Activated CD4-positive, CD25-positive, alpha-beta regulatory T cell treated with anti-CD3 and anti-CD28 coated beads, Interleukin-2, amount 50 U/mL, for 24 hours (primary cell): ENCODE data around the gene LPIN1.
"Not testable (repeated sequence)": the region's sequence is repeated elsewhere in the genome, so short reads cannot be mapped to it uniquely, and the experiment has no call there.

Experiments
- ATAC-seq, 2 donors: fragments of 150-1000 bp; cut with Tn5 transposase; one replicate each; pipeline ENCODE4 v1.10.0; 2021; ENCODE audit warnings: mild to moderate bottlenecking in 1 of 2, moderate library complexity in 1 of 2

Gene LPIN1

DNA sequence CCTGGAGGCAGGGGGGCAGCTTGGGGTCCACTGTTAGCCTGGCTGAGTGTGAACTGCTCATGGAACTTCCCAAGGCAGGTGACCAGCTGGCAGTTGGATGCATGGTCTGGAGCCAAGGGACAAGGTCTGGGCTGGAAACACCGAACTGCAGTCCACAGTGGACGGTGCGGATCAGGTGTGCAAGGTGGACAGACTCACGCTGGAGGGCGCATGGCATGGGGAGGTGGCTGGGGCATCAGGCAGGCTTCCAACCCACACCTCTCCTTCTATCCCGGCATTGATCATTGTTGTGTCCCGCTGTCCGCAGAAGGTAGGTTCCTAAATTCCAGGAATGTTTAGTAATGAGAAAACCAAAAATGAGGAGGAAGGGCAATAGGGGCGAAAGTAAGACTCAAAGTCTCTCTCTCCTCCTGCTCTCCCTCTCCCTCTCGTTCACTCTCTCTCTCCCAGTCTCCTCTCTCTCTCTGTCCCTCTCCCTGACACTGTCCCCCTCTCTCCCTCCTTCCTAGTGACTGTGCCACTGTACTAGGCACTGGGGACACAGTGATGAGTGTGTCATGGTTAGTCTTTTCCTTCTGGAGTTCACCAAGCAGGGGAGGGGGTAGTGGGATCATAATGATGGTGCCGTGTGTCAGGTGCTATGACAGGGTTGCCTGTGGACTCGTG, 30.3 kb upstream of the LPIN1 start:
- ATAC-seq = no peak

- ATAC-seq = no peak
Observed at GRCh38 chr2:11716689-11717321, 29.6 kb upstream of the LPIN1 start.

- no peak for ATAC-seq
Observed at GRCh38 chr2:11717623-11718022, 28.8 kb upstream of the LPIN1 start.

GRCh38 chr2:11718606-11719005, 27.8 kb upstream of the LPIN1 start:
- no peak for ATAC-seq

DNA sequence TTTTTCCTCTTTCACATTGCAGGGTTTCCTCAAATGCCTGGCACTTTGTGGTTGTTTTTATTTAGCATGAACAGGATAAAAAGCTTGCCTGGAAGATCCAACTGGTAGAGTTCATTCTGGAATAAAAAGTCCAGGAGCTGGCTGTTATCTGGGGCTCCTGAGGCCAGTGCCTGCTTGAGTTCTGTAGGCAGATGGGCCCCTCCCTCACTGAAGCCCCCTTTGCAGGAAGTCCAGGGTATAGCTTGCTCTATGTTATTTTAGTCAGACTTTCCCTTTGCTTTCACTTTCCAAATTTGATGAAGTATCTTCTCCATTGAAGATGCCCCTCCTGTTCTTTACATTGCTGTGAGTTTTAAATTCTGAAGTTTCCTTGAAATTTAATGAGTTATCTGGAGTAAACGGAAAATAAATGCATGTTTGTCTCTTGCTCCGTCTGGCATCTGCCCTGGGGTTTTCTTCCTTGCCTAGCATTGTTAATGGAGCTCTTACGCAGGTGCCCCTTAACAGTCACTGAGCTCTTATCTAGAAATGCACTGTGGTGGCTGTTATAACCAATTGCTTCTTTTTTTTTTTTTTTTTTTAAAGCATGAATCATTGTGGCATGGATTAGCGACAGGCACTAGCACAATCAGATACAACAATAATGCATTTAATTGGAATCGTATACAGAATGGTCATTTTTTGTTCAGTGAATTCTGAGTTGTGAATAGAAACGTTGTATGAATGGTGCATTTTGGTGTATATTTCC, 27.0 kb upstream of the LPIN1 start:
- peak in 1 of 2 donors; percentile 36 for ATAC-seq

GRCh38 chr2:11720752-11721151, 25.7 kb upstream of the LPIN1 start:
- ATAC-seq = no peak

- ATAC-seq = no peak
Observed at GRCh38 chr2:11722292-11723060, 24.0 kb upstream of the LPIN1 start.

DNA sequence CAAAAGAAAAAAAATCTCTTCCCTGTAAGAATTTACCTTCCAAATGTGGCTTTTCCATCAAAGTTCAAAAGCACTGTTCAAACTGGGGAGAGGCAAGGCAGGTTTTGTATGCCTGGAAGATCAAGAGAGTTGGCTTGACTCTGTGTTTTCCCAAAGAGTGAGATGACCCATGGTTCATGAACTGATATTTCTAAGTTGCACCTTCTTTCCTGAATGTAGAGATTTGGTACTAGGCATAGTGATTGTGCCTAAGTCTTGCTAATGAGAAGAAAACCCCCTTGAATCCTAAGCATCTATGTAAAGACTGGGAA, 23.4 kb upstream of the LPIN1 start:
- no peak for ATAC-seq

DNA sequence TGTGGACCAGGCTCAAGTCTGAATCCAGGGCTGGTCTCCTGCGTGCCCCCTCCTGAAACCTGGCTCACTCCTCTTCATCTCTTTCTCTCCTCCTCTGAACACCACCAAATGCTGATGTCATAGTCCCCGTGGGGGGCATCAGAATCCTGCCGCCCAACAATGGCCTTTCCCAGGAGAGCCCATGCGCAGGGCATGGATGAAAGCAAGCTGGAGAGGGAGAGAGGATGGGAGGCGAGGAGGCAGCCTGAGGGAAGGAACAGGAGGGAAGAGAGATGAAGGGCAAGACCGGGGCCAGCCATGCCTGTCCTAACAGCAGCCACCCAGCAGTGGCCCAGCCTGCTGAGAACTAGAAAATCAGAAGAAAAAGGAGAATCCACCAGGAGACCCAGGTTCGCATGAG, 22.3 kb upstream of the LPIN1 start:
- ATAC-seq = no peak

DNA sequence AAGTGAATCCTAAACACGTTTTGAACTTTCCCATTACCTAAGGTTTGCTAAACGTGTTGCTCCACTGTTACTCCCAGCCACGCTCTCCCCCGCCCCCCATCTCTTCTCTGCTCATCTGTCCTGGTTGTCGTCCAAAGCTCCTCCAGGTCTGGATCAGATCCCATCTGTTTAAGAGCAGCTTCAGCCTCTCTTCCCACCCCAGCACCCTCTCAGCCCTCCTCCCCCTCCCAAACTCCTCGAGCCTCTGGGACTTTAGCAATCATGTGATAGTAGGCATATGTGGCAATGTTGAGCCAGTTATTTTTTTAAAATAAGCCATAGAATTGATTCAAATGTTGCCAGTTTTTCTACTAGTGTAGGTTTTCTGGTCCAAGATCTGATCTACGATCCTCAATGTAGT, 20.0 kb upstream of the LPIN1 start:
- no peak for ATAC-seq

DNA sequence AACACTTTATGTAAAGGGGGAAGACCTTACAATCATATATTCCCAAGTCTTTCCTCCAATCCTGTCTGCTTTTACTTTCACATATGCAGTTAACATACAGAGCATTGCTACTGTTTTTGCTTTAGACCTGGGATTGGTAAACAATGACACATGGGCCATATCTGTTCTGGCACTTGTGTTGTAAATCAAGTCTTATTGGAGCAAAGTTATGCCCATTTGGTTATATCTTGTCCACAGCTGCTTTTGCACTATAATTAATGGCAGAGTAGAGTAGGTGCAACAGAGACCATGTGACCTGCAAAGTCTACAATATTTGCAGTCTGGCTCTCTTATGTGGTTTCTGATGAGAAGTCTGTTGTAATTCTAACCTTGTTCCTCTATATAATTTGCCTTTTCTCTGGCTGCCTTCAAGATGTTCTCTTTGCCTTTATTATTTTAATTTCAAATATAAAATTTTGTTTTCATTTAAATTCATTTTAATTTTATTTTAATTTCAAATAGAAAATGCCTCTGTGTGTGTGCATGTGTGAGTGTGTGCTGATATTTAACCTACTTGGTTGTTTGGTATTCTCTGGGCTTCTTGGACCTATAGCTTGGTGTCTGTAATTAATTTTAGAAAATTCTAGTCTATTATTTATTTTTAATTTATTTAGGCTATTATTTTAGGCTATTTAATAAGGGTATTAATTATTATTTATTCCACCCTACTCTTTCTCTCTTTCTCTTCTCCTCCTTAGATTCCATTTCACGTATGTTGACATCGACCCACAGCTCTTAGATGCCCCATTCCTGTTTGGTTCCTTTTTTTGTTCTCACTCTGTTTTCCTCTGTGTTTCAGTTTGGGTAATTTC, 16.8 kb upstream of the LPIN1 start:
- ATAC-seq = no peak

DNA sequence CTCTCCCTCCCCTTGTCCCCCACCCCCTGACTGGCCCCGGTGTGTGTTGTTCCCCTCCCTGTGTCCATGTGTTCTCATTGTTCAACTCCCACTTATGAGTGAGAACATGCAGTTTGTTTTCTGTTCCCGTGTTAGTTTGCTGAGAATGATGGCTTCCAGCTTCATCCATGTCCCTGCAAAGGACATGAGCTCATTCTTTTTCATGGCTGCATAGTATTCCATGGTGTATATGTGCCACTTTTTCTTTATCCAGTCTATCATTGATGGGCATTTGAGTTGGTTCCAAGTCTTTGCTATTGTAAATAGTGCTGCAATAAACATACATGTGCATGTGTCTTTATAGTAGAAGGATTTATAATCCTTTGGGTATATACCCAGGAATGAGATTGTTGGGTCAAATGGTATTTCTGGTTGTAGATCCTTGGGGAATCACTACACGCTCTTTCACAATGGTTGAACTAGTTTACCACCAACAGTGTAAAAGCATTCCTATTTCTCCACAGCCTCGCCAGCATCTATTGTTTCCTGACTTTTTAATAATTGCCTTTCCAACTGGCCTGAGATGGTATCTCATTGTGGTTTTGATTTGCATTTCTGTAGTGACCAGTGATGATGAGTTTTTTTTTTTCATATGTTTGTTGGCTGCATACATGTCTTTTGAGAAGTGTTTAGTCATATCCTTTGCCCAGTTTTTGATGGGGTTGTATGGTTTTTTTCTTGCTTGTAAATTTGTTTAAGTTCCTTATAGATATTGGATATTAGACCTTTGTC, 15.0 kb upstream of the LPIN1 start:
- not testable (repeated sequence) for ATAC-seq

DNA sequence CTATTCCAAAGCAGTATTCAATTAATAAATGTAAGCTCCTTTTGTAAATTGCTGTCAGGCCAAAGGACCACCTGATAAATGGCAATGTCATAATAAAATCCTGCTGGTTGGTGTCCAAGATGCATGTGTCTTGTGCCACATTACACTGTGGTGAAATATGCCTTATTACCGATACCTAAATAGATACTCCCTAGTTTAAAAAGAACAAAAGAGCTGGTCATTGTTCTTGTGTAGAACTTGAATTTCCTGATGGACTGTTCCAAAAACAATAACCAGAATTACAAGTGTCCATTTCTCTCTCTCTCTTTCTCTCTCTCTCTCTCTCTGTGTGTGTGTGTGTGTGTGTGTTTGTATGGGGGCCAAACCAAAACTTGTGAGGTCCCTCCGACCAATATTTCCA, 13.8 kb upstream of the LPIN1 start:
- no peak for ATAC-seq

DNA sequence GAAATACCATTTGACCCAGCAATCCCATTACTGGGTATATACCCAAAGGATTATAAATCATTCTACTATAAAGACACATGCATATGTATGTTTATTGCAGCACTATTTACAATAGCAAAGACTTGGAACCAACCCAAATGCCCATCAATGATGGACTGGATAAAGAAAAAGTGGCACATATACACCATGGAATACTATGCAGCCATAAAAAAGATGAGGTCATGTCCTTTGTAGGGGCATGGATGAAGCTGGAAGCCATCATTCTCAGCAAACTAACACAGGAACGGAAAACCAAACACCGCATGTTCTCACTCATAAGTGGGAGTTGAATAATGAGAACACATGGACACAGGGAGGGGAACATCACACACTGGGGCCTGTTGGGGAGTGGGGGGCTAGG, 8.6 kb upstream of the LPIN1 start:
- ATAC-seq = not testable (repeated sequence)

DNA sequence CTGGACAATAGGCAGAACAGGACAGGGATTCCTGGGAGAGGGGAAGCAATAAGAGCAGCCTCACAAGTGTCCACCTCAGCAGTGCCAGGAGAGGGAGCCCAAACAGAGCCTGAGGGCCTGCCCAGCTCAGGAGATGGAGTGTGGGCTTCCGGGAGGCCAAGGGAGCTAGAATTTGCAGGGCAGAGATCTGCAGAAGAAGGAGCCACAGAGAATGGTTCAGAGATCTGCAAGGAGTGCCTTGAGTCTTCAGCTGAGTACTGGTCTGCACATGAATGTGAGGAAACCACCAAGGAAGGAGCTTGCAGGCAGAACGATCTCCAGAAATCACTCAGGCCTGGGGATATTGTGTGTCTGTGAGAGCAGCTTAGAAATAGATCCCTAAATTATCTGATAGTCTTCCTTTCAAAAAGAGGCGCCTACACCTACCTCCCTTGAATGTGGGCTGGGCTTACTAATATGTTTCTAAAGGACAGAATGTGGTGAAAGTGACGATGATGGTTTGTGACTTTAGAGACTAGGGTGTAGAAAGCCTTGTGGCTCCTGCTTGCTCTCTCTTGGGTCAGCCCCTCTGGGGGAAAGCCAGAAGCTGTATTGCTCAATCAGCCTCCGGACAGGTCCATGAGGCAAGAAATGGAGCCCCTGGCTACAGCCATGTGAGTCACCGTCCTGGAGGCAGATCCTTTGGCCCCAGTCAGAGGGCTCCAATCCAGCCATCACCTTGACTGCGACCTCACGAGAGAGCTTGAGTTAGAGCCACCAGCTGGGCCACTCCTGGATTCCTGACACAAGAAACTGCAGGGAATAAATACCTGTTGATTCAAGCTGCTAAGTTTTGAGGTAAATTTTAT, 7.6 kb upstream of the LPIN1 start:
- ATAC-seq = peak in 1 of 2 donors; percentile 65

GRCh38 chr2:11740723-11741122, 5.7 kb upstream of the LPIN1 start:
- no peak for ATAC-seq

DNA sequence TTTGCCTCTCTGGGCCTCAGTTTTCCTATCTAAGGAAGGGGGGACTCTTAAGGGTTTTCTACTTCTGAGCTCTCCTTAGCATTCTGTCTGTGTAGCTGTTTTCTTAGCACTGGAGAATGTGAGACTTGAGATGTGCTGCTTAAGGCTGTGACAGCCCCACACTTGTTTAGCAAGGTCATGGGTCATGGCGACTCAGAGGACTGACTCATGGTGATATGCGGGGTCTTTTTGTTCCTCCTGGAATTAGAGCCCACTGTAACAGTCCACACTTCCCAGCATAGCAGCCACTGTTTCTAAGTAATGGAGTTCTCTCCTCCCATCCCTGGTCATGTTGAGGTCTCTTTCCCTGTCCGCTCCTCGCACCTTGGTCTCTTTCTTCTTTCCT, 4.1 kb upstream of the LPIN1 start:
- ATAC-seq = no peak

DNA sequence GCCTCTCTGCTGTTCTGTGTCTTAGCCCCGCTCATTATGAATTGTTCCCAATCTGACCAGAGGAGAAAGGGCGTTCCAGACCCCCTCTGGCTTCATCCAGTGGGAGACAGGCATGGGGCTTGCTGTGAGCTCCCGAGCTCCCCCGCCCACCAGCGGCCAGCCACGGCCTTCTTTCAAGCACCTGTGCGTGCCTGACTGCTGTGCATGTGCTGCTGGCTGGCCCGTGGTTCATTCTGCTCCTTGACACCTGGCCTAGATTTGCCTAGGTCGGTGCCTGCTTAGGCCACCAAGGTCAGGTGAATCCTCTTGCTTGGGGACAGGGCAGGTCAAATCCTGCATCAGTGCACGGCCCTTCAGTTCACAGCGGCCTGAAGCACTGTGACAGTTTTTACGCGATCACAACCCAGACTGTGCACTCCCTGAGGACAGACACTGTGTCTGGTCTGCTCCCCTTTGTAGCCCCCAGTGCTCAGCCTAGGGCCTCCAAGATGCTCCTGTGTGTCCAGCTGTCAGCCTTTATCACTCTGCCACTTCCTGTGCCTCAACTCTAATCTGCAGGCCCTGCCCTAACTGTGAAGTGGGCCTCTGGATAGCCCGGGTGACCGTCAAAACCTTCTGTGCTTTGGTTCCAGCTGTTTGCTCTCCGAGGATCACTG, 3.6 kb upstream of the LPIN1 start:
- ATAC-seq = no peak

DNA sequence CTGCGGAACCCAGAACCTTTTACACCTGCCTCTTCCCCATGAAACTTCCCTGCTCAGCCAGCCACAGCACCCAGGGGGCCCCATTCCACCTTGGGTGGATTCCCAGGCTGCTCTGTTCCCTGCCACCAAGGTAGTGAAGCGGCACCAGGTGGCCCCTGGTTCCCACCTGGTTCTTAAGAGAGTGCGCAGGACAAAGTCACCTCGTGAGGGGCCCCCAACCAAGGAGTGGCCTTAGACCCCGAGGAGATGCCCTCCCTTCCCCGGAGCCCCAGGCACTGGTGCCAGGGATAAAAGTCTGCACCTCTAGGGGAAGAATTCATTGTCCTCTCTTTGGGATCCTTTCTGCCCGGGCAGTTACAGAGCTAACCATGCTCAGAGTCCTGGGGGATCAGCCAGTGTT, 3.1 kb upstream of the LPIN1 start:
- no peak for ATAC-seq

- ATAC-seq = peak; percentile 78 to 85
Observed at GRCh38 chr2:11743846-11744553, 2.4 kb upstream of the LPIN1 start.
